GM18909 (cell line): ENCODE measurements around the gene AIPL1.

Source experiments
- ATAC-seq: cut with Tn5 transposase; IDR thresholded peaks from one replicate; pipeline ENCODE4 v1.9.1; 2021; ENCODE audit warnings: mild to moderate bottlenecking; ENCODE audit not compliant: unreplicated experiment, poor library complexity

The AIPL1 gene

DNA sequence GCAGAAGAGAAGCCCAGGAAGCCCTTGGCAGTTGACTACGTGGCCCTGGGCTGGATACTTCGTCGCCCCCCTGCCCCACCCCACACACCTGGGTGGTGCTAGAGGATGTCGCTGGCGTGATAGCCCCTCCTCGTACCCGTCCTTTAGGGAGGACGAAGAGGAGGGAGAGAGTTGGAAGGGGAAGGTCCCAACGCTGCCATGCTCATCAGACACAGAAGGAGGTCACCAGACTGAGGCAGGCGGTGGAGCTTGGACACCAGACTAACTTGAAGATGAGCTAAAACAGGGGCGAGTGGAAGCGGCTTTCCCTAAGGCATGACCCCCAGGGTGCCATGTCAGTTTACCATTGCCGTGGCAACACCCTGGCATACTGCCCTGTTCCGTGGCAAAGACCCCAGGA is 11.0 kb downstream of the AIPL1 start:
- no peak for ATAC-seq

DNA sequence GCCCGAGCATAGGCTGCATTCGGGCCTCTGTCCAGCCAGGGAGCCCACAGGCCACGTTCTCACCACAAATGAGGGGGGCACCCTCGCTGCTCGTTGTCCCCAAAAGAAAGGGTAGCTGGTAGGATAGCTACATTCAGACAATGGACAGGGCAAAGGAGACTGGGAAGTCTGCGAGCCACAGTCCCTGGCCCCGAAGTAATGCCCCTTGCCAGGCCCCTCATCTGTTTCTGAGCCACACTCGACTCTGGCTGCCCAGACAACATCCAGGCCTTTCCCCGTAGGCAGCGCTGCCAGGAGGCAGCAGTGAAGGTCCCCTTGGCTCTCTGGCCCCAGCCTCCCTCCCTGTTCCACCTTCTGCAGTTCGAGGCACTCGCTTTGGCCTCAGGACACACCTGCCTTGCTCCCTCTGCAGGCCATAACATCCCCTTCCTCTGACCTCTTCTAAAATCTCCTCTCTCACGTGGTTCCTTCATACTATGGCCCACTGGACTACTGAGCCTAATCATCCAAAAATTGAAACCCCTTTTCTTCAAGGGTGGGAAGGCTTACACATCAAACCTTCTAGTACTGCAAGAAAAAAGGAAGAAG is 12.2 kb downstream of the AIPL1 start:
- ATAC-seq = no peak

DNA sequence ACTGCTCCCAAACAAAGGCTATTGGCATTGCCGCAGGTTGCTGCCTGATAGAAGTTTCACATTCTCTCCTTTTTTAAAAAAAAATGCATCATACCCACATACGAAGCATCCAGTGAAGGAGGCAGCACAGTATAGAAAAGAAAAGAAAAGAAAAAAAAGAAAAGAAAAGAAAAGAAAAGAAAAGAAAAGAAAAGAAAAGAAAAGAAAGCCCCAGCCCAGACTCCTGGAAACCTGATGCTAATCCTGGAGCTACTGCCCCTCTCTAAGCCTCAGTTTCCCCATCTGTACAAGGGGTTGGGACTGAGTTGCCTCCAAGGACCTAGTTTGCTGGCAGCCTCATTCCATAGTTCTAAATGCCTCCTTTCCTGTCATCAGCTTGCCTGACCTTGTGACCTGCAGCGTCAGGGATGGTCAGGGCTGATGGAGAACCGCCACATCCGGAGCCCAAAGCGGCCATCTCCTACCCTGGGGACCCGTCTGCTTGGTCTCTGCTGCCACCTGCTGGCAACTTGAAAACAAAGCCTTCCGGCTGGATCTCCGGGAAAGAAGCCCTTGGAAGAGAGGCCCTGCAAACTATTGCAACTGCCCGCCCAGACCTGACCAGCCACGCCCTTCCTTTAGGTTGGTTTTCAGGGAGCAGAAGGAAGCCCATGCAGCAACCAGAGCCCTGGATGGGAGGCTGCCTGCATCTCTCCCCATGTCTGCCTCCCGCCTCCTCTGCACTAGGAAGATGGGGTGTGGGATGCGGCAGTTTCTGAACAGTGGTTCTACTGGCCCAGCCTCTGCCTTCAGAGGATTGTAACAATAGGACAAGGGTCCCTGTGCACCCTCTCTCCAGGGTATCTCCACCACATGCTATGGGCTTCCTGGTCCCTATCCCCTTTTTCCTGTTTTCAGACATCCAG is 13.0 kb downstream of the AIPL1 start:
- no peak for ATAC-seq

GRCh38 chr17:6420173-6420641 is 14.7 kb downstream of the AIPL1 start:
- no peak for ATAC-seq

- ATAC-seq = no peak
Observed at GRCh38 chr17:6415616-6416015, 19.3 kb downstream of the AIPL1 start.

DNA sequence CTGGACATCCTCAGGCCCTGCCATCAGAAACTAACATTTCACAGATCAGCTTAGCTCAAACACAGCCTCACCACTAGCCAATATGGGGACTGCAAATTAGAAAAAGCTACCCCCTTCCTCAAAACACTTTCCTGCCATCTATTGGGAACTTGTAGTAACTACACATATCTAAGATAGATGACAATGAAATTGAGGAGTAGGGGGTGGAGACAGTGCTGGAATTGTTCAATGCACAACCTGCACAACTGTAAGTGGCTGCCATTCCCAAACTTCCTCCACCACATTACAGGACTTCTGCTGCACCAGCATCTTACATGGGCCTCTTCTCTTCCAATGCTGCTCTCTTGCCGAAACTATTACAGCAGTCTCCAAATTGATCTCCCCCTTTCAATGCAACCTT is 21.9 kb downstream of the AIPL1 start:
- ATAC-seq = no peak

- no peak for ATAC-seq
Observed at GRCh38 chr17:6408735-6409134, 26.2 kb downstream of the AIPL1 start.

- no peak for ATAC-seq
Observed at GRCh38 chr17:6408276-6408675, 26.6 kb downstream of the AIPL1 start.

- ATAC-seq = no peak
Observed at GRCh38 chr17:6402258-6402657, 32.7 kb downstream of the AIPL1 start.

- no peak for ATAC-seq
Observed at GRCh38 chr17:6398955-6399354, 36.0 kb downstream of the AIPL1 start.

- no peak for ATAC-seq
Observed at GRCh38 chr17:6394055-6394606, 40.8 kb downstream of the AIPL1 start.

DNA sequence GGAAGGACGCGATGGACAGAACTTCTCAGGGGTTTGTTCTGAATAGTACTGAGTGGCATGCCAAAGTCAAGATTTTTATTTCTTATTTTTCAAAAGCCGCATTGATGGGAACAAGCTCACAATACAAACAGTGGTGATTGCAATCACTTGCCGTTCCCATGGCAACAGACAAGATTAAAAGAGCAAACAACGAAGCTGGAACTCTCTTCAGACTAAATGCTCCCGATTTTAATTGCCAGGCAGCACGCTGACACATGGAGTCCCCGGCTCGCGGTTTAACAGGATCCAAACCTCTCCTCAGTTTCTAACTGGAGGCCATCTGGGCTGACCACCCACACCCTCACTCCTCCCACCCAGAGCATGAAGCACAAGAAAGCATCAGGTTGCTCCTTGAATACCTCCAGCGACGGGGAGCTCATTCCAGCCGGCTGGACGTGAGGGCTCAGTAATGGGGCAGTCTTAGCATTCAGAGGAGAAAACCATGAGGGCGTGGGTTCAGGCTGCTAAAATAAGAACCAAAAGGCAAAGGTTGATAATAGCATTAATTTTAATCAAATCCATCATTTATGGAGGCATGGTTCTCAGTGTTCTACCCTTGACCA is 41.5 kb downstream of the AIPL1 start:
- ATAC-seq = no peak

GRCh38 chr17:6392609-6393350 is 42.1 kb downstream of the AIPL1 start:
- ATAC-seq = no peak

DNA sequence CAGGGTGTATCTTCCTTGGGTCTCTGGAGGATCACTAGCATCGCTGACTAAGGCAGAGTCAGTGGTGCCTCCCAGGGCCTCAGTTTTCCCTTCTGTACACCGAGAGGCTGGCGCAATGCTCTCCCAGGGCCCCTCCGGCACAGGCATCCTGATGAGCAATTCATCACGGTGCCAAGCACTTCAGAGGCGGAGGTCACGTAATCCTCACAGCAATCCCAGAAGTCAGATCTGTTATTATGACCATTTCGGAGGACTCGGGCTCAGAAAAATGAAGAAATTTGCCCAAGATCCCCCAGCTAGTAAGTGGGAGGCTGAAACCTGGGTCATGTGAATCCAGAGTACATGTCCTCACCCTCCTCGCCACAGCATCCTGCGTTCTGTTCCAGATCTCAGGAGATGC is 46.5 kb downstream of the AIPL1 start:
- no peak for ATAC-seq

DNA sequence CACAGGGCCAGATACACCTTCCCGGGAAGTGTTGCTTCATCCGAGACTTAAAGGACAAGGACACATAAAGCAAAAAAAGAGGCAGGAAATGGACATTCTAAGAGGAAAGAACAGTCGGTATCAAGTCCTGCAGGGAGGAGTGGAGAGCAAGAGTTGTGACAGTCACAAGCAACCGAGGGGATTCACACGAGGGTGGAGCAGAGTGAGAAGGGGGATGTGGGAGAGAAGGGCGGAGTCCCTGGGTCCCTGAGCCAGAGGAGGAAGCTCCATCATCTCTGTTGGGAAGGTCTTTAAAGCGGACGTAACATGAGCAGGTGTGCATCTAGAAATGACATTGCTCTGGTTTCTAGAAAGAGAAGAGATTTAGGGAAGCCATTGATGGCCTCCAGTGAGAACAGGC is 47.1 kb downstream of the AIPL1 start:
- ATAC-seq = no peak

- no peak for ATAC-seq
Observed at GRCh38 chr17:6387442-6387841, 47.5 kb downstream of the AIPL1 start.

- ATAC-seq = no peak
Observed at GRCh38 chr17:6386041-6386630, 48.8 kb downstream of the AIPL1 start.

DNA sequence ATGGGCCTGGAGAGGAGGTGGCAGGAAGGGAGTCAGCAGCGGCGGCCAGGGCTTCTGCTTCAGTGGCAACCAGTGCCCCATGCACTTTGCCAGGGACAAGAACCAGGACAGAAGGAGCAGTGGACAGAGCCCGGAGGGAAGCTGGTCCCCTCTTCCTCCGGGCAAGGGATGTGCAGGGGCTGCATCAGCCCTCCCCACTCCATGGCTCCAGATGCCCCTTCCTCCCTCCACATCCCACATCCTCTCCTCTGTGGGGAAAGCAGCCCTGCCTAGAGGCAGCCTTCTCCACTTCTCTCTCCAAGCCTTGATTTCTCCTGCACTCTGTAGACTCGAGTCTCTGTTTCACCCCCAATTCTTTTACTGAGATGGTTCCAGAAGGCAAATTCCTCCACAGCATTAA is 50.4 kb downstream of the AIPL1 start:
- no peak for ATAC-seq

- ATAC-seq = no peak
Observed at GRCh38 chr17:6381526-6382465, 53.1 kb downstream of the AIPL1 start.
